Kidney (tissue), 14 donors: ENCODE results near the gene CYB5R2. TPM values are rescaled to one million over a fixed set of nuclear protein-coding genes. Genes with fewer than 3 reads are reported as not detected.

Source experiments
- DNase-seq, 5 donors: peaks; one replicate each; pipeline ENCODE4 v3.0.0-alpha.2; 2013 to 2020
- FAIRE-seq: peaks from 2 replicates; lab custom pipeline; 2012; peaks lifted over from hg19 to GRCh38; lab: Jason Lieb, UNC
- H3K27ac ChIP-seq, 2 donors: one replicate each; pipeline ENCODE4 v1.7.0; 2013; ENCODE audit warnings: low read depth in 2 of 2, low read length in 2 of 2, inconsistent platforms in 1 of 2
- H3K27me3 ChIP-seq: one replicate; pipeline ENCODE4 v1.7.1; 2013; ENCODE audit warnings: low read length, inconsistent platforms; ENCODE audit not compliant: control insufficient read depth, insufficient read depth
- H3K36me3 ChIP-seq, 3 donors: one replicate each; pipeline versions ENCODE4 v1.7.0 to v1.7.1; 2013; ENCODE audit warnings: low read length in 3 of 3, control low read depth in 1 of 3, inconsistent platforms in 1 of 3; ENCODE audit not compliant: insufficient read depth in 3 of 3, control insufficient read depth in 2 of 3
- H3K4me1 ChIP-seq, 3 donors: one replicate each; pipeline versions ENCODE4 v1.7.0 to v1.7.1; 2013; ENCODE audit warnings: low read length in 3 of 3, inconsistent platforms in 1 of 3, low read depth in 1 of 3; ENCODE audit not compliant: control insufficient read depth in 2 of 3, insufficient read depth in 2 of 3
- H3K4me3 ChIP-seq, 3 donors: one replicate each; pipeline versions ENCODE4 v1.7.0 to v1.8.1; 2013; ENCODE audit warnings: low read length in 3 of 3, control low read depth in 1 of 3, inconsistent platforms in 1 of 3
- H3K9ac ChIP-seq, 3 donors: one replicate each; pipeline versions ENCODE4 v1.7.0 to v1.7.1; 2013; ENCODE audit warnings: low read length in 3 of 3, control low read depth in 1 of 3, inconsistent platforms in 1 of 3
- H3K9me3 ChIP-seq, 3 donors: one replicate each; pipeline versions ENCODE4 v1.7.0 to v1.7.1; 2013; ENCODE audit warnings: low read length in 3 of 3, control low read depth in 1 of 3, inconsistent platforms in 1 of 3; ENCODE audit not compliant: control insufficient read depth in 2 of 3, insufficient read depth in 1 of 3
- CTCF ChIP-seq: IDR thresholded peaks from 3 replicates; pipeline ENCODE4 v1.5.1; 2012; ENCODE audit warnings: mild to moderate bottlenecking, moderate library complexity, borderline replicate concordance; ENCODE audit not compliant: insufficient read depth; ENCODE audit errors: extremely low read depth
- intact Hi-C: fragments of 100-400 bp; cut with DNase I; formaldehyde crosslinking; loops from one replicate; pipeline ENCODE4 v1.11.1; 2022
- polyA plus RNA-seq: library from polyadenylated mRNA; stranded (reverse); fragments of 350-450 nt; fragmentation: Illumina TruSeq; extraction: RNeasy Lipid Tissue Mini Kit (QIAGEN cat#74804); gene quantifications from one replicate; pipeline ENCODE4 v1.2.3, GENCODE V29; 2014; ENCODE audit warnings: low read depth, low replicate concordance; ENCODE audit not compliant: insufficient read depth
- total RNA-seq: library from RNA; stranded (reverse); fragmentation: NEBNext Ultra II Directional; extraction: Animal tissue kit (Norgen Biotek cat#: 25700); gene quantifications from one replicate; pipeline ENCODE4 v1.2.1, GENCODE V29; 2021
- donor health status: control.
- donor health status: control.
- donor health status: control.
- donor health status: control.
- donor health status: control.
- donor health status: DM: yes; HTN: yes; CAD: no.
- donor health status: Normal renal cell carcinoma (clear cell type).

Gene CYB5R2
- total and polyA plus RNA-seq, 2 donors from 2014 or later, result 8.2 to 8.7 TPM

- peaks cover 0 to 2% (median 0%) of the 10 kb centered on the region in 3 donors for H3K4me1 ChIP-seq
- no peak for FAIRE-seq
These were observed 30.4 kb upstream of the CYB5R2 start for GRCh38 chr11:7703740-7704139.

GRCh38 chr11:7696424-7696823 lies 23.1 kb upstream of the CYB5R2 start:
- H3K27ac ChIP-seq, result no peak overlapping the region
- no peak overlapping the region for H3K4me3 ChIP-seq
- no peaks in the 10 kb centered on the region for H3K9me3 ChIP-seq
- TF ChIP-seq CTCF, result no peak
- intact Hi-C loops, result loop anchor here (10.0 kb wide), 1 partner anchor 602 kb away; no protein-coding TSS in a partner anchor
- FAIRE-seq (no peak), DNase-seq (no peak)
- H3K9ac ChIP-seq, result no peak overlapping the region
- no peaks in the 10 kb centered on the region for H3K36me3 ChIP-seq
- H3K4me1 ChIP-seq, result peaks cover 0 to 3% (median 0%) of the 10 kb centered on the region in 3 donors
- H3K27me3 ChIP-seq, result no peaks in the 10 kb centered on the region

More at GRCh38 chr11:7703740-7704139, 30.4 kb upstream of the CYB5R2 start:
- Histone ChIP-seq H3K9ac (no peak overlapping the region), H3K9me3 (no peaks in the 10 kb centered on the region), H3K27me3 (no peaks in the 10 kb centered on the region), H3K27ac (no peak overlapping the region), H3K4me3 (no peak overlapping the region), H3K36me3 (no peaks in the 10 kb centered on the region)
- no peak for DNase-seq
- intact Hi-C loops, result no loop called here
- TF ChIP-seq CTCF, result no peak

- Histone ChIP-seq H3K9me3 (no peaks in the 10 kb centered on the region), H3K4me1 (peaks cover 0 to 3% (median 0%) of the 10 kb centered on the region in 3 donors), H3K27me3 (no peaks in the 10 kb centered on the region), H3K27ac (no peak overlapping the region), H3K9ac (no peak overlapping the region), H3K4me3 (peak overlapping the region in 2 of 3 donors; percentile 12 to 38), H3K36me3 (no peaks in the 10 kb centered on the region)
- intact Hi-C loops, result loop anchor here (10.0 kb wide), 1 partner anchor 599 kb away; no protein-coding TSS in a partner anchor
- FAIRE-seq (no peak), DNase-seq (peak in 1 of 5 donors; percentile 12)
- no peak for TF ChIP-seq CTCF
These were observed 20.9 kb upstream of the CYB5R2 start for GRCh38 chr11:7694235-7694634.

- Histone ChIP-seq H3K4me1 (peaks cover 0 to 3% (median 0%) of the 10 kb centered on the region in 3 donors), H3K4me3 (no peak overlapping the region)
- no peak for FAIRE-seq
These were observed 19.1 kb upstream of the CYB5R2 start for GRCh38 chr11:7692426-7692825.

More at GRCh38 chr11:7692426-7692825, 19.1 kb upstream of the CYB5R2 start:
- Histone ChIP-seq H3K27ac (no peak overlapping the region), H3K36me3 (no peaks in the 10 kb centered on the region), H3K9me3 (no peaks in the 10 kb centered on the region), H3K27me3 (no peaks in the 10 kb centered on the region), H3K9ac (no peak overlapping the region)
- no peak for DNase-seq
- intact Hi-C loops, result loop anchor here (10.0 kb wide), 1 partner anchor 598 kb away; no protein-coding TSS in a partner anchor
- no peak for TF ChIP-seq CTCF
